Measurements from ENCODE around the gene CDH22.

Gene CDH22

GRCh38 chr20:46342451-46343347 lies 34.4 kb upstream of the CDH22 start:
- DNase-seq = no peak

GRCh38 chr20:46342010-46342378 lies 33.7 kb upstream of the CDH22 start:
- no peak for DNase-seq

GRCh38 chr20:46341074-46342009 lies 33.0 kb upstream of the CDH22 start:
- DNase-seq = no peak

- no peak for DNase-seq
Observed at GRCh38 chr20:46339037-46339436, 30.7 kb upstream of the CDH22 start.

GRCh38 chr20:46336735-46337134 lies 28.4 kb upstream of the CDH22 start:
- DNase-seq = no peak

- no peak for DNase-seq
Observed at GRCh38 chr20:46334303-46334904, 26.1 kb upstream of the CDH22 start.

GRCh38 chr20:46333161-46333991 lies 25.1 kb upstream of the CDH22 start:
- no peak for DNase-seq

GRCh38 chr20:46332373-46333160 lies 24.3 kb upstream of the CDH22 start:
- DNase-seq = no peak

- DNase-seq = no peak
Observed at GRCh38 chr20:46331611-46332361, 23.5 kb upstream of the CDH22 start.

- no peak for DNase-seq
Observed at GRCh38 chr20:46330831-46331371, 22.6 kb upstream of the CDH22 start.

GRCh38 chr20:46330072-46330763 lies 21.9 kb upstream of the CDH22 start:
- no peak for DNase-seq

- no peak for DNase-seq
Observed at GRCh38 chr20:46328200-46328882, 20.0 kb upstream of the CDH22 start.

- no peak for DNase-seq
Observed at GRCh38 chr20:46327557-46327956, 19.3 kb upstream of the CDH22 start.

GRCh38 chr20:46325789-46326188 lies 17.5 kb upstream of the CDH22 start:
- DNase-seq = no peak

- DNase-seq = peak; percentile 49
Observed at GRCh38 chr20:46324960-46325703, 16.8 kb upstream of the CDH22 start.

- DNase-seq = no peak
Observed at GRCh38 chr20:46324379-46324778, 16.1 kb upstream of the CDH22 start.

GRCh38 chr20:46323557-46323956 lies 15.3 kb upstream of the CDH22 start:
- DNase-seq = no peak

- DNase-seq = no peak
Observed at GRCh38 chr20:46322641-46323040, 14.3 kb upstream of the CDH22 start.

All from NCI-H1436 (cell line).